ENCODE measurements around the gene SLC16A5.

Gene SLC16A5

DNA sequence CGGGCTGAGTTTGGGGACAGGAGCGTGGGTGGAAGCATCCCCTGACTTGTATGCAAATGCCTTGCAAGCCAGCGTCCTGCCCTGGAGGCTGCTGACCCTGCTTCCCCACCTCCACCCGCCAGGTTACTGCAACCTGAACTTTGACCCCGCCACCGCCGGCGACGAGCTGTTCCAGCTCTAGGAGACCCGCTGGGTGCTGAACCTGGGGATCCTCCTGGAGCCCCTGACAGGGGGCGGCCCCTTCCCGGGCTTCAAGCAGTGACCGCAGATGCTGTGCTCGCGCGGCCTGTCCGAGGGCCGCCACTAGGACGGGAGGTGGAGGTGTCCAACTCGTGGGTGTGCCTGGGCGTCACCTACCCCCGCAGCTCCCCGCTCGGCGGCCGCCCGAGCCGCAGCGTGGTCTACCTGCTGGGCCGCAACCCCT is 10.7 kb upstream of the SLC16A5 start:
- TF ChIP-seq OSR1 (CRISPR knock-in tag; IDR thresholded peaks at IDR 0.05) = no peak
- no peak for TF ChIP-seq PPARA (CRISPR knock-in tag; IDR thresholded peaks at IDR 0.05; ENCODE audit: borderline replicate concordance)
- TF ChIP-seq TOX (CRISPR knock-in tag; IDR thresholded peaks at IDR 0.05; ENCODE audit: borderline replicate concordance) = no peak
- no peak for TF ChIP-seq TCF4 (CRISPR knock-in tag; IDR thresholded peaks at IDR 0.05; ENCODE audit: borderline replicate concordance)
- TF ChIP-seq CSRNP3 (CRISPR knock-in tag; IDR thresholded peaks at IDR 0.05) = no peak

DNA sequence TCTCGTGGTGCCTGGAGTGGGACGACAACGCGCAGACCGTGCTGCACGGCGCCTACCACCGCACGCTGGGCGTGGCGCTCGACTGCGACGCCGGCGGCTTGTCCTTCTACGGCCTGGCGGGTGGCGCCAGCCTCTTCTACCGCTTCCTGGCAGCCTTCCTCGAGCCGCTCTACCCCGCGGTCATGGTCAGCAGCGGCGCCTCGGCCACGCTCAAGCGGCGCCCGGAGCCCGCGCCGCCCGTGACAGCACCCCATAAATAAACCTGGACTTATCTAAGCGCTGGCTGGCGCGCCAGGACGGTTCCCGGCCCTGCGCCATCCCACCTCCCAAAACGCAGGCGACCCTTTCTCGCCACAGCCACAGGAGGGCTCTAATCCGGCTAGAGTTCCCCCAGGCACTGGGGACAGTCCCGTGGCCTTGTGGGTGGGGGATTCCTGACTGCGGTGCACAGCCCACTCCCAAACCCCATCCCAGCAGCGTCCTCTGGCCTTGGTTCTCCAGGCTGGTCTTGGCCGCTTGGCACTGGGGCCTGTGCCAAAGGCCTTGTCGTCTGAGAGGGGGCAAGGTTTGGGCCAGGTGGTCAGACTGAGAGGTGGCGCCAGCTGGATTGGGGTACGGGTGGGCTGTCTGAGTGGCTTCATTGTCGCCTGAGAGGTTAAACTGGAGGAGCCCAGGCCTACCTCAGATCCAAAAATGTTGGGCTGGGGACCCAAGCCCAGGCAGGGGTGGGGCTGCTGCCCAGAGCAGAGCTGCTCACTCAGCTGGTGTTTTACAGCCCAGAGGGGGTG is 10.1 kb upstream of the SLC16A5 start:
- no peak for TF ChIP-seq CSRNP3 (CRISPR knock-in tag; IDR thresholded peaks at IDR 0.05)
- TF ChIP-seq ZFP3 (CRISPR knock-in tag; IDR thresholded peaks at IDR 0.05) = no peak
- TF ChIP-seq ZNF565 (CRISPR knock-in tag; conservative IDR thresholded peaks at IDR 0.05; ENCODE audit: low read depth) = no peak
- TF ChIP-seq GLIS3 (CRISPR knock-in tag; IDR thresholded peaks at IDR 0.05) = no peak
- TF ChIP-seq CSDC2 (CRISPR knock-in tag; IDR thresholded peaks at IDR 0.05) = no peak
- no peak for TF ChIP-seq ESRRG (CRISPR knock-in tag; IDR thresholded peaks at IDR 0.05)
- no peak for TF ChIP-seq ZFP30 (CRISPR knock-in tag; IDR thresholded peaks at IDR 0.05)
- no peak for TF ChIP-seq OSR1 (CRISPR knock-in tag; IDR thresholded peaks at IDR 0.05)
- TF ChIP-seq CREB5 (CRISPR knock-in tag; IDR thresholded peaks at IDR 0.05; ENCODE audit: low read depth) = no peak
- no peak for TF ChIP-seq PATZ1 (CRISPR knock-in tag; IDR thresholded peaks at IDR 0.05; ENCODE audit: borderline replicate concordance)
- TF ChIP-seq TCF4 (CRISPR knock-in tag; IDR thresholded peaks at IDR 0.05; ENCODE audit: borderline replicate concordance) = no peak
- no peak for TF ChIP-seq POU6F1 (CRISPR knock-in tag; IDR thresholded peaks at IDR 0.05; ENCODE audit: borderline replicate concordance, low read depth)
- no peak for TF ChIP-seq ZNF8 (CRISPR knock-in tag; IDR thresholded peaks at IDR 0.05)
- TF ChIP-seq RARB (CRISPR knock-in tag; IDR thresholded peaks at IDR 0.05) = no peak
- no peak for TF ChIP-seq ARNTL (CRISPR knock-in tag; IDR thresholded peaks at IDR 0.05; ENCODE audit: borderline replicate concordance, low read depth)
- TF ChIP-seq, protein P1, sequence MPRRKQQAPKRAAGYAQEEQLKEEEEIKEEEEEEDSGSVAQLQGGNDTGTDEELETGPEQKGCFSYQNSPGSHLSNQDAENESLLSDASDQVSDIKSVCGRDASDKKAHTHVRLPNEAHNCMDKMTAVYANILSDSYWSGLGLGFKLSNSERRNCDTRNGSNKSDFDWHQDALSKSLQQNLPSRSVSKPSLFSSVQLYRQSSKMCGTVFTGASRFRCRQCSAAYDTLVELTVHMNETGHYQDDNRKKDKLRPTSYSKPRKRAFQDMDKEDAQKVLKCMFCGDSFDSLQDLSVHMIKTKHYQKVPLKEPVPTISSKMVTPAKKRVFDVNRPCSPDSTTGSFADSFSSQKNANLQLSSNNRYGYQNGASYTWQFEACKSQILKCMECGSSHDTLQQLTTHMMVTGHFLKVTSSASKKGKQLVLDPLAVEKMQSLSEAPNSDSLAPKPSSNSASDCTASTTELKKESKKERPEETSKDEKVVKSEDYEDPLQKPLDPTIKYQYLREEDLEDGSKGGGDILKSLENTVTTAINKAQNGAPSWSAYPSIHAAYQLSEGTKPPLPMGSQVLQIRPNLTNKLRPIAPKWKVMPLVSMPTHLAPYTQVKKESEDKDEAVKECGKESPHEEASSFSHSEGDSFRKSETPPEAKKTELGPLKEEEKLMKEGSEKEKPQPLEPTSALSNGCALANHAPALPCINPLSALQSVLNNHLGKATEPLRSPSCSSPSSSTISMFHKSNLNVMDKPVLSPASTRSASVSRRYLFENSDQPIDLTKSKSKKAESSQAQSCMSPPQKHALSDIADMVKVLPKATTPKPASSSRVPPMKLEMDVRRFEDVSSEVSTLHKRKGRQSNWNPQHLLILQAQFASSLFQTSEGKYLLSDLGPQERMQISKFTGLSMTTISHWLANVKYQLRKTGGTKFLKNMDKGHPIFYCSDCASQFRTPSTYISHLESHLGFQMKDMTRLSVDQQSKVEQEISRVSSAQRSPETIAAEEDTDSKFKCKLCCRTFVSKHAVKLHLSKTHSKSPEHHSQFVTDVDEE (CRISPR knock-in tag; IDR thresholded peaks at IDR 0.05) = no peak
- TF ChIP-seq PPARA (CRISPR knock-in tag; IDR thresholded peaks at IDR 0.05; ENCODE audit: borderline replicate concordance) = no peak
- ATAC-seq = no peak

More for the DNA sequence above, 10.7 kb upstream of the SLC16A5 start:
- ATAC-seq = no peak

All from SK-N-SH treated with all-trans-retinoic acid at 6 μM for 48 hours (cell line).